ENCODE data around the gene MUC4.

GRCh38 chr3:195803289-195803908, 8.3 kb downstream of the MUC4 start:
- no peak for TF ChIP-seq CTCF (conservative IDR thresholded peaks at IDR 0.05; ENCODE audit: low read depth, low read length)
- no peak for TF ChIP-seq EZH2 (IDR thresholded peaks at IDR 0.05; ENCODE audit: low read length, unreplicated experiment)
- no peak for TF ChIP-seq EZH2phosphoT487 (IDR thresholded peaks at IDR 0.05; ENCODE audit: borderline replicate concordance, low read length)
